ENCODE measurements around the gene COG7. TPM values are rescaled to one million over a fixed set of nuclear protein-coding genes. Genes with fewer than 3 reads are reported as not detected.
"Not testable (repeated sequence)": the region's sequence is repeated elsewhere in the genome, so short reads cannot be mapped to it uniquely, and the experiment has no call there.

COG7 gene
- total and polyA plus RNA-seq, 2 donors (not counting 1 experiment from before 2014, with no cell fraction given) = 17.5 to 20.9 TPM

DNA sequence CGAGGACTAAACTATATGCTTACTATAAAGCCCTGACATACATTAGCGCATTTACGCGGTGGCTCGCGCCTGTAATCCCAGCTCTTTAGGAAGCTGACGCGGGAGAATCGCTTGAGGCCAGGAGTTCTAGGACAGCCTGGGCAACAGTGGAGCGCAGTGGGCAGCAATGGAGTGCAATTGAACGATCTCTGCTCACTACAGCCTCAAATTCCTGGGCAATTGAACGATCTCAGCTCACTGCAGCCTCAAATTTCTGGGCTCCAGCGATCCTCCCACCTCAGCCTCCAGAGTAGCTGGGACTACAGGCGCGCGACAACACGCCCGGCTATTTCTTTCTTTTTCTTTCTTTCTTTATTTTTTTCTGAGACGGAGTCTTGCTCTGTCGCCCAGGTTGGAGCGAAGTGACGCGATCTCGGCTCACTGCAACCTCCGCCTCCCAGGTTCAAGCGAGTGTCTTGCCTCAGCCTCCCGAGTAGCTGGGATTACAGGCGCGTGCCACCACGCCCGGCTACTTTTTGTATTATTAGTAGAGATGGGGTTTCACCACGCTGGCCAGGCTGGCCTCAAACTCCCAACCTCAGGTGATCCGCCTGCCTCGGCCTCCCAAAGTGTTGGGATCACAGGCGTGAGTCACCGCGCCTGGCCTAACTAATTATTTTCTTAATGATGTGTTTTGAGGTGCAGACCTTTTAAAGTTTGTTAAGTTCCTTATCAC, 506 bp upstream of the COG7 start:
- Histone ChIP-seq H3K79me2 (ENCODE audit: control insufficient read depth, insufficient read depth, low read length) (peaks cover 15% of the 10 kb centered on the region), H3K4me1 (ENCODE audit: control insufficient read depth, extremely low read depth, insufficient read depth, low read length) (no peaks in the 10 kb centered on the region), H4K20me1 (ENCODE audit: control insufficient read depth, extremely low read depth, insufficient read depth, low read length) (no peaks in the 10 kb centered on the region), H2AFZ (ENCODE audit: low read length) (peak overlapping the region; percentile 96), H3K9ac (ENCODE audit: insufficient read depth, low read length) (peak overlapping the region; percentile 88), H3K4me3 (replicated peaks in 1 of 4; ENCODE audit: control extremely low read depth in 1 of 4, insufficient read depth in 1 of 4, low read depth in 3 of 4, low read length in 4 of 4) (peak overlapping the region; percentile 87 to 99 (median 94)), H3K36me3 (ENCODE audit: control insufficient read depth, insufficient read depth, low read length) (no peaks in the 10 kb centered on the region), H3K9me3 (ENCODE audit: control insufficient read depth, insufficient read depth, low read depth, low read length) (no peaks in the 10 kb centered on the region), H3K27ac (ENCODE audit: insufficient read depth, low read length) (peak overlapping the region; percentile 90), H3K4me2 (ENCODE audit: extremely low read depth, insufficient read depth, low read length) (peak overlapping the region; percentile 74), H3K27me3 (ENCODE audit: control insufficient read depth, insufficient read depth, low read length) (no peaks in the 10 kb centered on the region)
- no peak for DNase-seq (ENCODE audit: low read depth in 2 of 2)
- TF ChIP-seq EZH2 (IDR thresholded peaks at IDR 0.05; ENCODE audit: low read length, missing control alignments) = no peak
- TF ChIP-seq, protein P1, sequence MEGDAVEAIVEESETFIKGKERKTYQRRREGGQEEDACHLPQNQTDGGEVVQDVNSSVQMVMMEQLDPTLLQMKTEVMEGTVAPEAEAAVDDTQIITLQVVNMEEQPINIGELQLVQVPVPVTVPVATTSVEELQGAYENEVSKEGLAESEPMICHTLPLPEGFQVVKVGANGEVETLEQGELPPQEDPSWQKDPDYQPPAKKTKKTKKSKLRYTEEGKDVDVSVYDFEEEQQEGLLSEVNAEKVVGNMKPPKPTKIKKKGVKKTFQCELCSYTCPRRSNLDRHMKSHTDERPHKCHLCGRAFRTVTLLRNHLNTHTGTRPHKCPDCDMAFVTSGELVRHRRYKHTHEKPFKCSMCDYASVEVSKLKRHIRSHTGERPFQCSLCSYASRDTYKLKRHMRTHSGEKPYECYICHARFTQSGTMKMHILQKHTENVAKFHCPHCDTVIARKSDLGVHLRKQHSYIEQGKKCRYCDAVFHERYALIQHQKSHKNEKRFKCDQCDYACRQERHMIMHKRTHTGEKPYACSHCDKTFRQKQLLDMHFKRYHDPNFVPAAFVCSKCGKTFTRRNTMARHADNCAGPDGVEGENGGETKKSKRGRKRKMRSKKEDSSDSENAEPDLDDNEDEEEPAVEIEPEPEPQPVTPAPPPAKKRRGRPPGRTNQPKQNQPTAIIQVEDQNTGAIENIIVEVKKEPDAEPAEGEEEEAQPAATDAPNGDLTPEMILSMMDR (conservative IDR thresholded peaks at IDR 0.05 in 1 of 2, IDR thresholded peaks at IDR 0.05 in 1 of 2; ENCODE audit: low read depth in 1 of 2, low read length in 2 of 2) = no peak

DNA sequence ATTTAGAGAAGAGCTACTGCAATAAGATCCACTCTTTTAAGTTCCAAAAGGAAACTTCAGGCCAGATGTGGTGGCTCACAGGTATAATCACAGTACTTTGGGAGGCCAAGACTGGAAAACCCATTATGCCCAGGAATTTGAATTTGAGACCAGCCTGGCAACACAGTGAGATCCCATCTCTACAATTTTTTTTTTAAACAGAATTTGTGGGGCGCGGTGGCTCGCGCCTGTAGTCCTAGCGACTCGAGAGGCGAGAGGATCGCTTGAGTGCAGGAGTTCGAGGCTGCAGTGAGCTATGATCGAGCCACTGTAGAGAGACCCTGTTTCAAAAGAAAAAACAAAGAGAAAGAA, 793 bp downstream of the COG7 start:
- no peaks in the 10 kb centered on the region for H3K36me3 ChIP-seq (ENCODE audit: control insufficient read depth, insufficient read depth, low read length)
- peak overlapping the region; percentile 99 for H2AFZ ChIP-seq (ENCODE audit: low read length)
- no peak for DNase-seq (ENCODE audit: low read depth in 2 of 2)
- no peaks in the 10 kb centered on the region for H3K9me3 ChIP-seq (ENCODE audit: control insufficient read depth, insufficient read depth, low read depth, low read length)
- H3K27ac ChIP-seq (ENCODE audit: insufficient read depth, low read length) = peak overlapping the region; percentile 90
- no peak for TF ChIP-seq EZH2 (IDR thresholded peaks at IDR 0.05; ENCODE audit: low read length, missing control alignments)
- TF ChIP-seq, protein P1 (conservative IDR thresholded peaks at IDR 0.05 in 1 of 2, IDR thresholded peaks at IDR 0.05 in 1 of 2; ENCODE audit: low read depth in 1 of 2, low read length in 2 of 2) = no peak
- no peaks in the 10 kb centered on the region for H3K27me3 ChIP-seq (ENCODE audit: control insufficient read depth, insufficient read depth, low read length)
- peaks cover 15% of the 10 kb centered on the region for H3K79me2 ChIP-seq (ENCODE audit: control insufficient read depth, insufficient read depth, low read length)
- H4K20me1 ChIP-seq (ENCODE audit: control insufficient read depth, extremely low read depth, insufficient read depth, low read length) = no peaks in the 10 kb centered on the region
- peak overlapping the region; percentile 87 for H3K4me2 ChIP-seq (ENCODE audit: extremely low read depth, insufficient read depth, low read length)
- no peaks in the 10 kb centered on the region for H3K4me1 ChIP-seq (ENCODE audit: control insufficient read depth, extremely low read depth, insufficient read depth, low read length)
- H3K4me3 ChIP-seq (replicated peaks in 1 of 4; ENCODE audit: control extremely low read depth in 1 of 4, insufficient read depth in 1 of 4, low read depth in 3 of 4, low read length in 4 of 4) = peak overlapping the region; percentile 87 to 99 (median 94)
- peak overlapping the region; percentile 88 for H3K9ac ChIP-seq (ENCODE audit: insufficient read depth, low read length)

GRCh38 chr16:23448392-23448791, 4.6 kb downstream of the COG7 start:
- Histone ChIP-seq H4K20me1 (ENCODE audit: control insufficient read depth, extremely low read depth, insufficient read depth, low read length) (no peaks in the 10 kb centered on the region), H3K9me3 (ENCODE audit: control insufficient read depth, insufficient read depth, low read depth, low read length) (no peaks in the 10 kb centered on the region), H2AFZ (ENCODE audit: low read length) (no peak overlapping the region), H3K4me3 (replicated peaks in 1 of 4; ENCODE audit: control extremely low read depth in 1 of 4, insufficient read depth in 1 of 4, low read depth in 3 of 4, low read length in 4 of 4) (no peak overlapping the region), H3K79me2 (ENCODE audit: control insufficient read depth, insufficient read depth, low read length) (peaks cover 15% of the 10 kb centered on the region), H3K27me3 (ENCODE audit: control insufficient read depth, insufficient read depth, low read length) (no peaks in the 10 kb centered on the region), H3K36me3 (ENCODE audit: control insufficient read depth, insufficient read depth, low read length) (no peaks in the 10 kb centered on the region), H3K4me1 (ENCODE audit: control insufficient read depth, extremely low read depth, insufficient read depth, low read length) (no peaks in the 10 kb centered on the region), H3K27ac (ENCODE audit: insufficient read depth, low read length) (no peak overlapping the region), H3K4me2 (ENCODE audit: extremely low read depth, insufficient read depth, low read length) (no peak overlapping the region), H3K9ac (ENCODE audit: insufficient read depth, low read length) (no peak overlapping the region)
- no peak for TF ChIP-seq EZH2 (IDR thresholded peaks at IDR 0.05; ENCODE audit: low read length, missing control alignments)
- TF ChIP-seq, protein P1 (conservative IDR thresholded peaks at IDR 0.05 in 1 of 2, IDR thresholded peaks at IDR 0.05 in 1 of 2; ENCODE audit: low read depth in 1 of 2, low read length in 2 of 2) = no peak
- peak in 1 of 2 donors; percentile 71 for DNase-seq (ENCODE audit: low read depth in 2 of 2)

DNA sequence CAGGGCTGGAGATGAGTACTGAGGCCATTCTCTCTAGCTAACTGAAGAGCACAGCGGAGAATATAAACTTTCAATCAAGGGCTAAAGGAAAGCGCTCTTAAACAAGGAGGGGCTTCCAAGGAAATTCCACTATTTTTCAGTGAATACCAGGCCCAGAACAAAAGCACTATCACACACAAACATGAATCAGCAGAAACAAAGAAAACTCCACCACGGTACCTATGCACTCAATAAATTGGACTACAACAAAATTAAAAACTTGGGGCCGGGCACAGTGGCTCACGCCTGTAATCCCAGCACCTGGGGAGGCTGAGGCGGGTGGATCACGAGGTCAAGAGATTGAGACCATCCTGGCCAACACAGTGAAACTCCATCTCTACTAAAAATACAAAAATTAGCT, 15.4 kb downstream of the COG7 start:
- not testable (repeated sequence) for DNase-seq (ENCODE audit: low read depth in 2 of 2); H3K4me2 ChIP-seq (ENCODE audit: extremely low read depth, insufficient read depth, low read length); H3K9ac ChIP-seq (ENCODE audit: insufficient read depth, low read length); H3K4me1 ChIP-seq (ENCODE audit: control insufficient read depth, extremely low read depth, insufficient read depth, low read length); H4K20me1 ChIP-seq (ENCODE audit: control insufficient read depth, extremely low read depth, insufficient read depth, low read length); H3K9me3 ChIP-seq (ENCODE audit: control insufficient read depth, insufficient read depth, low read depth, low read length); H3K27me3 ChIP-seq (ENCODE audit: control insufficient read depth, insufficient read depth, low read length); H3K36me3 ChIP-seq (ENCODE audit: control insufficient read depth, insufficient read depth, low read length); H2AFZ ChIP-seq (ENCODE audit: low read length); H3K27ac ChIP-seq (ENCODE audit: insufficient read depth, low read length); H3K79me2 ChIP-seq (ENCODE audit: control insufficient read depth, insufficient read depth, low read length); H3K4me3 ChIP-seq (replicated peaks in 1 of 4; ENCODE audit: control extremely low read depth in 1 of 4, insufficient read depth in 1 of 4, low read depth in 3 of 4, low read length in 4 of 4)
